RWPE1 (cell line): Measurements from ENCODE around the gene TRNAU1AP.
"Not testable (repeated sequence)": the region's sequence is repeated elsewhere in the genome, so short reads cannot be mapped to it uniquely, and the experiment has no call there.

Source experiments
- CTCF ChIA-PET: fragments of 350-600 bp; sonication (Branson Sonifier 250); formaldehyde crosslinking; extraction: SDS; loops from one replicate; lab custom pipeline; 2021; lab: Yijun Ruan, JAX
- POLR2A ChIA-PET: fragments of 400-600 bp; formaldehyde crosslinking; extraction: SDS; loops from one replicate; lab custom pipeline; 2020; ENCODE audit warnings: antibody characterized with exemption; ENCODE audit not compliant: low non-redundant PET; lab: Yijun Ruan, JAX
- DNase-seq: peaks from one replicate; pipeline ENCODE4 v3.0.0; 2012; ENCODE audit warnings: low spot score
- H3K27ac ChIP-seq: fragments of 450-650 bp; 2 replicates; pipeline ENCODE4 v1.5.1; 2017
- TF ChIP-seq, protein P1 (sequence below): fragments of 450-650 bp; conservative IDR thresholded peaks from 2 replicates; pipeline ENCODE4 v1.5.1; 2017; ENCODE audit warnings: low read depth, mild to moderate bottlenecking

Gene TRNAU1AP

DNA sequence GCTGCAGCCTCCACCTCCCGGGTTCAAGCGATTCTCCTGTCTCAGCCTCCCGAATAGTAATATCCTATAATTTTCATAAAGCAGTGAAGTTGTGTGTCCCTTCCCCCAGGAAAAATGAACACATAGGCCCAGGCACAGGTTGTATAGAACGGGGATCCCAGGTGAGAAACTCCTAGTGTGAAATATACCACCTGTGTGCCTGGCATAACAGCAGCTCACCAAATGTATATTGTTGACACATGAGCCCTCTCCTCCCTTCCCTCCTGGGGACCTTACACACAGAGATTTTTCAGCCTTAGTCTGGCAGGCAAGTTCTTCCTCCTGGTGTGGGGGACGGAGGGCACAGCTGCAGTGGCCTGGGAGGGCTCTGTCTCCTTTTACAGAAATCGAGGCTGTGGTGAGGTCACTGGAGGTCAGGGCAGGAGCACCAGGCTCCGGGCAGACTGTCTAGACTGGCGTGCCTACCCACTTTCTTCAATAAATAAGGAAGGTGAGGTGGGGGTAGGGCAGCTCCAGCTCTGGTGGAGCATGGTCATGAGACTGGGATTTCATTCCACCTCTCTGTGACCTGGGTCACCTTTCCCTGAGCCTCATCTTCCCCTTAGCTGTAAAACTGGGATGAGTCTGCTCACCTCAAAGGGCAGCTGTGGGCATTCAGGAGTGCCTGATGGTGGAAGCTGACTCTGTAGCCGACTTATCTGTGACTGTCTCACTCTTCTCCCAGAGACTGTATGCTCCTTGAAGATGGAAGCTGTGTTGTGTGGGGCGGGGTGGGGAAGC is 32.7 kb upstream of the TRNAU1AP start:
- DNase-seq = no peak
- peak overlapping the region; percentile 90 for H3K27ac ChIP-seq
- ChIA-PET POLR2A (interaction anchor here (0.5 kb wide), 1 partner anchor 40 kb away, joined by 7 read pairs; no protein-coding TSS in a partner anchor), CTCF (interaction anchor here (0.8 kb wide), 1 partner anchor 88 kb away, joined by 6 read pairs; no protein-coding TSS in a partner anchor)
- TF ChIP-seq, protein P1, sequence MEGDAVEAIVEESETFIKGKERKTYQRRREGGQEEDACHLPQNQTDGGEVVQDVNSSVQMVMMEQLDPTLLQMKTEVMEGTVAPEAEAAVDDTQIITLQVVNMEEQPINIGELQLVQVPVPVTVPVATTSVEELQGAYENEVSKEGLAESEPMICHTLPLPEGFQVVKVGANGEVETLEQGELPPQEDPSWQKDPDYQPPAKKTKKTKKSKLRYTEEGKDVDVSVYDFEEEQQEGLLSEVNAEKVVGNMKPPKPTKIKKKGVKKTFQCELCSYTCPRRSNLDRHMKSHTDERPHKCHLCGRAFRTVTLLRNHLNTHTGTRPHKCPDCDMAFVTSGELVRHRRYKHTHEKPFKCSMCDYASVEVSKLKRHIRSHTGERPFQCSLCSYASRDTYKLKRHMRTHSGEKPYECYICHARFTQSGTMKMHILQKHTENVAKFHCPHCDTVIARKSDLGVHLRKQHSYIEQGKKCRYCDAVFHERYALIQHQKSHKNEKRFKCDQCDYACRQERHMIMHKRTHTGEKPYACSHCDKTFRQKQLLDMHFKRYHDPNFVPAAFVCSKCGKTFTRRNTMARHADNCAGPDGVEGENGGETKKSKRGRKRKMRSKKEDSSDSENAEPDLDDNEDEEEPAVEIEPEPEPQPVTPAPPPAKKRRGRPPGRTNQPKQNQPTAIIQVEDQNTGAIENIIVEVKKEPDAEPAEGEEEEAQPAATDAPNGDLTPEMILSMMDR = no peak

DNA sequence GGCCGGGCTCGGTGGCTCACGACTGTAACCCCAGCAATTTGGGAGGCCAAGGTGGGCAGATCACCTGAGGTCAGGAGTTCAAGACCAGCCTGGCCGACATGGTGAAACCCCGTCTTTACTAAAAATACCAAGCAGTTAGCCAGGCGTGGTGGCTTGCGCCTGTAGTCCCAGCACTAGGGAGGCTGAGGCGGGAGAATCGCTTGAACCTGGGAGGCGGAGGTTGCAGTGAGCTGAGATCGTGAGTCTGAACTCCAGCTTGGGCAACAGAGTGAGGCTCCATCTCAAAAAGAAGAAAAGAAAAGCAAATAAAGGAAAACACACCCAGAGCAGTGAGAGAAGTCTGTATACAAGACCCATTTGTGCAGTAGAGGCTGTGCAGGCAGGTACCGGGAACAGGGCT is 32.1 kb upstream of the TRNAU1AP start:
- POLR2A ChIA-PET, DNase-seq, CTCF ChIA-PET: not testable (repeated sequence)
- H3K27ac ChIP-seq = peak overlapping the region; percentile 90

DNA sequence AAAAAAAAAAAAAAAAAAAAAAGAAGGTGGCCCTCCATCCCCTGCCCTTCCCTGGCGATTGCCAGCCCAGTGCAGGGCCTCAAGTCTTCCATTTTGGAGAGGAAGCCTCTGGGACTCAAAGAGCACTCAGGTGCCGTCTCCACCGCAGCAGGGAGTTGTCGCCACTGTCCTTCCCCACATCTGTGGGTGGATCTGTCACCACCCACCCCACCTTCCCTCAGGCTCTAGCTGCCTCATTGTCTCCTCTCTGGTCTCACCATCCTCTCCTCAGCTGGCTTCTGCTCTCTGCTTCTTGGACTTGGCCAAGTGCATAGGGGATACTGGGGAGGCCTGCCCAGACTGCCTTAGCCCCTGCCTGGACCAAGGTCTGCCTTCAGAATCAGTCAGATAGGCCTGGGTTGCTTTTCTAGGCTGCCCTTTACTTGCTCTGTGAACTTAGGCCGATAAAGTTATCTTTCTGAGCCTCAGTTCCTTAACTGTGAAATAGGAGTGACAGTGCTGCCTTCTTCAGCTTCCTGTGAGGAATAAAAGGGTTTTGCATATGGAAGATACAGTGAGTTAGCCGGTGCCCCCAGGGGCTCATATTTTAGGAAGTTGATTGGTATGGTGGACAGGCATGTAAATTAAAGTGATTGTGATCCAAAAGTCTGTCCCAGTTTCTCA is 31.3 kb upstream of the TRNAU1AP start:
- DNase-seq = no peak
- TF ChIP-seq, protein P1 = no peak
- ChIA-PET POLR2A (no interaction called here), CTCF (no interaction called here)
- H3K27ac ChIP-seq = peak overlapping the region; percentile 90

DNA sequence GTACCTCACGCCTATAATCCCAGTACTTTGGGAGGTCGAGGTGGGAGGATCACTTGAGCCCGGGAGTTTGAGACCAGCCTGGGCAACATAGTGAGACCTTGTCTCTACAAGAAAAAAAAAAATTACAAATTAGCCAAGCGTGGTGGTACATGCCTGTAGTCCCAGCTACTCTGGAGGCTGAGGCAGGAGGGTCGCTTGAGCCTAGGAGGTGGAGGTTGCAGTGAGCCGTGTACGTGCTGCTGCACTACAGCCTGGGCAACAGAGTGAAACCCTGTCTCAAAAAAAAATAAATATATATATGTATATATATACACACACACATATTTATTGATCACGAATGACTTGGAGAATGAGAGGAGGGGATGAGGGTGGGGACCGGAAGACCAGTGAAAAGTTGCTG is 30.3 kb upstream of the TRNAU1AP start:
- DNase-seq, POLR2A ChIA-PET, H3K27ac ChIP-seq: not testable (repeated sequence)
- CTCF ChIA-PET = interaction anchor here (0.6 kb wide), 1 partner anchor 19 kb away, joined by 4 read pairs; no protein-coding TSS in a partner anchor

DNA sequence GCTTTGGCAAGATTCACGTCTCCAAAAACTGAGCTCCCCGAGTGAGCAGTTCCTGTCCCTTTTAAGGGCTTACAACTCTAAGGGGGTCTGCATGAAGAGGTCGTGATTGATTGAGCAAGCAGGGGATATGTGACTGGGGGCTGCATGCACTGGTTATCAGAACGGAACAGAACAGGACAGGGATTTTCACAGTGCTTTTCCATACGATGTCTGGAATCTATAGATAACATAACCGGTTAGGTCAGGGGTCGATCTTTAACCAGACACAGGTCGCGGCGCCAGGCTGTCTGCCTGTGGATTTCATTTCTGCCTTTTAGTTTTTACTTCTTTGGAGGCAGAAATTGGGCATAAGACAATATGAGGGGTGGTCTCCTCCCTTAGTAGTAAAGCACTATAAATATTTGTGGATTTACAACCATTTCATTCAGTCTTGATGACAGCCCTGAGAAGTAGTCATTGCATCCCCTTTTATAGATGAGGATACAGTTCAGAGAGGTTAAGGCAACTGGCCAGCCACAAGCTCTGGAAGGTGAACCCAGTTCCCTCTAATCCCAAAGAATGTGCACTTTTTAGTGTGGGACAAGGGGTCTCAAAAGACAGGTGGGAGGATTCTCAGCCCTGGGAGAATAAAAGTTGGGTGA is 27.8 kb upstream of the TRNAU1AP start:
- POLR2A ChIA-PET, DNase-seq: not testable (repeated sequence)
- H3K27ac ChIP-seq = peak overlapping the region; percentile 36; the same call in 1 of the 2 replicates
- CTCF ChIA-PET = interaction anchor here (0.6 kb wide), 1 partner anchor 457 kb away, joined by 3 read pairs; no protein-coding TSS in a partner anchor

DNA sequence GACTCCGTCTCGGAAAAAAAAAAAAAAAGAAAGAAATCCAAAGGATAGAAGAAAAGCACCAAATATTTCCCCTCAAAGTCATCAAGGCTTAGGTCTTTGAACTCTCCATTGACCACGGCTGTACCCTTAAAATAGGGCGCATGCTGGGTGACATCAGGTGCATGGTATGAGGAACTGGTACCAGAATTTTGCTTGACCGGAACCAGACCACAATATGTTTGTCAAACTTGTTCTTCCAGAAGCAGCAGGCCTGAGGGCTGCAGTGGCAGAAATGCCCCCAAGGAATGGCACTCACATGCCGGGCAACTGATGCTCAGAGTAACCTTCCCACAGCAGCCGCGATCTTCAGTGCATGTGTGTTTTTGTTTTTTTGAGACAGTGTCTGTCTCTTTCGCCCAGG is 26.0 kb upstream of the TRNAU1AP start:
- ChIA-PET CTCF (interaction anchor here (0.5 kb wide), 1 partner anchor 676 kb away, joined by 3 read pairs; no protein-coding TSS in a partner anchor), POLR2A (no interaction called here)
- no peak overlapping the region; the same call in 1 of the 2 replicates for H3K27ac ChIP-seq
- no peak for DNase-seq
- TF ChIP-seq, protein P1 = no peak

DNA sequence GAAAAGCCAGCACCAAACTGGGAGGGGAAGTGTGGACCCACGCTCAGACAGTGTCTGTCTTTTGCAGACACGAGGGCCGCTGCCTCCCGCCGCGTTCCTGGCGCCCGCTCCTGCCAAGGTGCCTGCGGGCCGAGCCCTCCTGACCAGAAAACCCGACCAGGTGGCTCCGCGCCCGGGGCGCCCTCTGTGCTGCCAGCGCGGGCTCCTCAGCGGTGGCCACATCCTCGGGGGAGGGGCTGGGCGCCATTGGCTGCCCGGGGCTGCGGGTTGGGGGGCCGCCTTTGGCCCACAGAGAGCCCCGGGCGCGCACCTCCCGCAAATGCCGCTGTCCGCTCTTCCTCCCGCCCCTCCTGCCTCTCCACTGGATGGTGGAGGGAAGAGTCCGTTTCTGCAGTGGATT is 22.4 kb upstream of the TRNAU1AP start:
- ChIA-PET POLR2A (no interaction called here), CTCF (interaction anchor here (0.6 kb wide), 1 partner anchor 13 kb away, joined by 3 read pairs; no protein-coding TSS in a partner anchor)
- TF ChIP-seq, protein P1 = no peak
- H3K27ac ChIP-seq = no peak overlapping the region
- no peak for DNase-seq
